Activated naive CD4-positive, alpha-beta T cell treated with Interleukin-2 at 50 U/mL for 16 hours (primary cell): ENCODE results near the gene DOCK1.

Source experiments
- DNase-seq: peaks from one replicate; pipeline ENCODE4 v3.0.0-alpha.2; 2020

The DOCK1 gene

GRCh38 chr10:126955934-126956711 lies 50.9 kb downstream of the DOCK1 start:
- DNase-seq, result no peak

DNA sequence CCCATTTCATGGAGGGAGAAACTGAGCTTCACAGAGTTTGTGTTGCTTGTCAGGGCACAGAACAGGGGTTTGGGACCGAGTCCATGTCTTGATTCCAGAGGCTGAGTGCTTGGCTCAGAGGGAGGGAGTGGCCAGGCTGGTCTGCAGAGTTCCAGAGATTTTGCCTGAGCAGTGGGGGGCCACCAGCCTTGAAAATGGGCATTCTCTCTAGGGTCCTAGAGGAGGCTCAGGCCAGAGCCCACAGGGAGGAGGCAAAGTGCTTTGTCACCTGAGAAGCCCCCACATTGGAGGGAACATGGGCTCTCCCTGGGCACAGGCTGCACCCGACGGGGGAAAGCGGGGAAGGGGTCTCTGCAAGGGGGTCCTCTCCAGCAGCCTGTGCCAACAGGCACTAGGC lies 51.5 kb downstream of the DOCK1 start:
- no peak for DNase-seq

GRCh38 chr10:126957111-126957510 lies 51.9 kb downstream of the DOCK1 start:
- no peak for DNase-seq

- no peak for DNase-seq
Observed at GRCh38 chr10:126959431-126959830, 54.2 kb downstream of the DOCK1 start.

DNA sequence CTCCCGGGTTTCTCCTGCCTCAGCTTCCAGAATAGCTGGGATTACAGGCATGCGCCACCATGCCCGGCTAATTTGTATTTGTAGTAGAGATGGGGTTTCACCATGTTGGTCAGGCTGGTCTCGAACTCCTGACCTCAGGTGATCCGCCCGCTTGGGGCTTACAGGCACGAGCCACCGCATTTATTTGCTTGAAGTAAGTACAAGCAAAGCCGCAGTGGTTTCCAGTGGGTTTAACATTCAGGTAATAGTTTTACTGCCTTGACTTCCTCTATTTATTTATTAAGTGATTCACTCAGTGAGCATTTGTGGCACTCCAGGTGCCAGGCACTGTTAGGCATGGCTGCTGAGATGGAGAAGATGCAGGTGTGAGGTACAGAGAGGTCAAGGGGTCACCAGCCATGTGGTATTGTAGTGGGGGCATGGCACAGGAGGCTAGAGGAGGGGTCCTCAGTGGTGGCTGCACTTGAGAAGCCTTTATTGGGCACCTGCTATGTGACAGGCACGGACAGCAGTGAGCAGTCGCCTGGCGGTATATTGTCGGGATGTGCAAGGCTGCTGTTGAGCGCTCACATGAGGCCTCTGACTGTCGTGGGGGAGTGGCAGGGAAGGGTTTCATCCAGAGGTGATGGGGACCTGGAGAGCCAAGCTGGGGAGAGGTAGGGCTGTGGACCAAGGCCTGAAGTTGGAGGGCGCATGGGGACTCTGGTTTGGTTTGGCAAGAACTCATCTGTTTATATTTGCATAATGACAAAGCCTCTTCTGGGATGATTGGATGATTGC lies 54.9 kb downstream of the DOCK1 start:
- no peak for DNase-seq

DNA sequence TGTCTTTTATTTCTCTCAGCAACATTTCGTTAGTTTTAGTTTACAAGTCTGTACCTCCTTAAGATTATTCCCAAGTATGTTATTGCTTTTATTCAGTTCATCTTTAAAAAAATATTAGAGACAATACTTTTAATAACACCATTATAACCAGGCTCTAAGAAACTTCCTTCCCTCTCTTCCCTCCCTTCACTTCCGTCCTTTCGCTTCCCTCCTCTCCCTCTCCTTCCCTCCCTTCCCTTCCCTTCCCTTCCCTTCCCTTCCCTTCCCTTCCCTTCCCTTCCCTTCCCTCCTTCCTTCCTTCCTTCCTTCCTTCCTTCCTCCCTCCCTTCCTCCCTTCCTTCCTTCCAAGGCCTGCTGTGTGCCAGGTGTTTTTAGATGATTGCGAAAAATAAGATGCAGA lies 58.1 kb downstream of the DOCK1 start:
- no peak for DNase-seq

DNA sequence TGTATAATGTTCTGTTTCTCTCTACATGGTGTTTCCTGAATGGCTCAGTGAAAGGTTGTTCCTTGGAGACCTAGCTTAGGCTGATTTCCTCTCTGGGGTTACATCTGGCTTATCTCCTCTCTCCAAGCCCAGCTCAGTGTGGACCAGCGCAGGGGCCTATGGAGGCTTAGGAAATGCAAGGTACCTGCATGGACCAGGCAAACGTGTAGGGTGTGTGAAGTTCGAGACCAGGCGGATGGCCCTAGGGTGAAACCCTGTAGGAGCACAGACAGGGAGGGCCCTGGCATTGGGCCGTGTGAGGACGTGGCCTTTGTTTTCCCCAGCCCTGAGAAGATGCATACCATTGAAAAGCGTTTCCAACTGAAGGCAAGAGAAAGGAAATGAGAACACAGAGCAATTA lies 59.0 kb downstream of the DOCK1 start:
- no peak for DNase-seq

DNA sequence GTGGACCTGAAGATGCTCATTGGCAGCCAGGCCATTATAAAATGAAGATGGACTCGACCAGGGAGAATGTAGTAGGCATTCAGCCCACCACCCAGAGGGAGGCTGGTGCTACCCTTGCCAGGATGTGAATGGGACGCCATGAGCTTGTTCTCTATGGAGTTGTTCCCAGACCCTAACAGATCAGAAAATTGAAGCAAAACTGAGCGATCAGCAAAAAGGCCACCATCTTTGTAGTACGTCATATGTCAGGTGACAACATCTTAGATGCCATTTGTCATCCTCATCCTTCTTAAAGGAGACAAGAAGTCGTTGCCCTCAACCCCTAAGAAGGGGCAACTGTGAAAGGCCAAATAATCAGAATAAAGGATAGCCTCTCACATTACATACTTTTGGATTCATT lies 61.7 kb downstream of the DOCK1 start:
- no peak for DNase-seq

DNA sequence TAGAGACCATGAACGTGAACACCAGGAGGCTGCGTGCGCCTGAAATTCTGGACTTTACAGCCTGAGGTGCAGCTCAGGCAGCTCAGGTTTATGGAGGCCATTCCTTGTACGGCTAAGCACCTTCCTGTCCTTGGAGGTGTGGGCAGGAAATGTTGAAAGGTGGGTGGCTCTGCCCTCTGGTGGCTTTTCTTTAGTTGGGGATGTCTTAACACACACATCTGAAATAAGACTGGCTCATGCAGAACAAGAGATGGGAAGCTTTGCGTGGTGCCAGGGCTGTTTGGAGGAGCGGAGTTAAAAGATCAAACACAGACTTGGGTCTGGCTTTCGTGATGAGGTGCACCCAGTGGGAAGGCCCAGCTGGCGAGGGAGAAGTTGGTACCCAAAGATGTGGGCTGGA lies 64.1 kb downstream of the DOCK1 start:
- no peak for DNase-seq

DNA sequence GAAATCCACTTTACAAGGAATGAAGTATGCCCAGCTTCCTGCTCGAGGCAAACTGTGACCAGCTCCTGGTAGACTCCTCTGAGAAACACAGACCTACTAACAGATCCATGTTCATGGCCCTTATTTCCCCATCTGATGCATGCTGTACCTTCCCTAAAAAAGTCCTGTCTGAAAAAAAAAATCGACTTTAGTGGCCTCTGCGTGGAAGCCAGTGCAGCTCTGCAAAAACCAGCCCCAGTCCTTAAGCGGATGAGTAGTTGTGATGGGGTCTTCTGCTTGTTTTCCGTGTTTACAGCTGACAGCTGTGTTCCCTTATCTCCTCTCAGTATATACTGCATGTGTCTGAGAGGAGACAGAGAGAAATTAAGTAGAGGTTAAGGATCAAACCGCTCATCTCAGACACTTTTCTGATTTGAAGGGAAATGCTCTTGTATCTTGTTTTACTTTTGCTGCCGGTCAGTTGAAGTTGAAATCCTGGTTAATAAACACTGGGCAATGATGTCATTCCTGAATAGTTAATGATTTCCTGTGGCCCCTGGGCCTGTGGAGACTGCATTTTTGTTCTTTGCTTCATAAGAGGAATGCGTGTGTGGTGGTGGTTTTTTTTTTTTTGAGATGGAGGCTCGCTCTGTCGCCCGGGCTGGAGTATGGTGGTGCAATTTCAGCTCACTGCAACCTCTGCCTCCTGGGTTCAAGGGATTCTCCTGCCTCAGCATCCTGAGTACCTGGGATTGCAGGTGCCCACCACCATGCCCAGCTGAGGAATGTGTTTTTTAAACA lies 67.6 kb downstream of the DOCK1 start:
- no peak for DNase-seq

DNA sequence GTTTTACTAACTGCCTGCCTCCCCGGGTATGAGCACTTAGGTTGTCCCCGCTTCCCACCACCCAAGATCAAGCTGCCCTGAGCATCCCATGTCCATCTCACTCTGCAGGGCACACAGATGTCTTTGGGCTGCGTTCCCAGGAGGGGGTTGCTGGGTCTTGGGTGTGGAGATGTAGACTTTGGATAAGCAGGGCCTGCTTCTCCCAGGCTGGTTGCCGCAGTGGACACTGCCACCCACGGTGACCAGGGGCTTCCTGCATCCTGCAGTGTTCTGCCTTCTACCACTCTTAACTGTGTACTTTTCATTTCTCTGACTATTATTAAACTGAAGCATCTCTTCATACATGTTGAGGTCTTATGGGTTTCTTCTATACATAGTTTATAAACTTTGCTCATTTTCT lies 70.0 kb downstream of the DOCK1 start:
- no peak for DNase-seq

GRCh38 chr10:126977216-126977615 lies 72.0 kb downstream of the DOCK1 start:
- no peak for DNase-seq

GRCh38 chr10:126979311-126979710 lies 74.1 kb downstream of the DOCK1 start:
- no peak for DNase-seq

DNA sequence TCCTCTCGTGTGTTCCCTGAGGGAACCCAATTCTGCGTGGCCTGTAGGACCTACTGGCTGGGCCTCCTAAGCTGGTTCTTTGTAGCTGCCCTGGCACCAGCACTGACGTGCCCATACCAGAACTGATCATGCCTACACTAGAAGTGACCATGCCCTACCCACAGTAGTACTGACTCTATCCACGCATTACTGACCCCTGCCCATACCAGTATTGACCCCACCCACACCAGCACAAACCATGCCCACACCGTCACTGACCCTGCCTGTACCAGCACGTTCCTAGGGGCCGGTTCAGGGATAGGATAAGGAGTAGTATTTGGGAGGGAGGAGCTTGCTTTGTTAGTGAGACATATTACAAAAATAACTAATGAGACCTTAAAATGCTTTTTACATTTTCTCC lies 88.0 kb downstream of the DOCK1 start:
- no peak for DNase-seq

- DNase-seq, result no peak
Observed at GRCh38 chr10:126997801-126998590, 92.8 kb downstream of the DOCK1 start.

DNA sequence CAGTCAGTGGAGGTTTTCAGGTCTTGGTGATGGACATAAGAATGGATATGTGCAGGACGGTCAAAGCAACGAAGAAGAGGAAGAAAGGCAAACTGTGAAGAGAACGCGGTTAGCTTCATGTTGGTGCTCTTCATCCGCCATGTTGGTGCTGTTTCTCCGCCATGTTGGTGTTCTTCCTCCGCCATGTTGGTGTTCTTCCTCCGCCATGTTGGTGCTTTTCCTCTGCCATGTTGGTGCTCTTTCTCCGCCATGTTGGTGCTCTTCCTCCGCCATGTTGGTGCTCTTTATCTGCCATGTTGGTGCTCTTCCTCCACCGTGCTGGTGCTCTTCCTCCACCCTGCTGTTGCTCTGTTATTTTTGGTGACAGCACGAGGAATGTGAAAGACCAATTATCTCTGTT lies 95.4 kb downstream of the DOCK1 start:
- no peak for DNase-seq

DNA sequence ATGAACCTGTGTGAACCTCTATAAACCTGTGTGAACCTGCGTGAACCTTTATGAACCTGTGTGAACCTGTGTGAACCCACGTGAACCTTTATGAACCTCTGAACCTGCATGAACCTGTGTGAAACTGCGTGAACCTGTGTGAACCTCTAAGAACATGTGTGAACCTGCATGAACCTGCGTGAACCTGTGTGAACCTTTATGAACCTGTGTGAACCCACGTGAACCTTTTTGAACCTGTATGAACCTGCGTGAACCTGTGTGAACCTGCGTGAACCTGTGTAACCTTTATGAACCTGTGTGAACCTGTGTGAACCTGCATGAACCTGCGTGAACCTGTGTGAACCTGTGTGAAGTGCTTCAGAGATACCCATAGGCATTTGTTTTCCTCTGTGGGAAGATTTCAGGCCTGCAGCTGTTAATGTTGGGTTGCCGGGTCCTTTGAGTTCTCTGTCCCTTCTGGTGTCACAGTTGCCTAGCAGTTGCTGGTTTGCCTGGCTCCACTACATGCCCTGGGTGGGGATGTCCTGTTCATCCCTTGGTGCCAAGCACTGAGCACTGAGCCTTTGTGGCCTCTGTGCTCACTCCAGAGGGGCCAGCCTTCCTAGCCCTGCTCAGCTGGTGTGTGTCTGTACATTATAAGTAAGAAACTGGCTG lies 97.9 kb downstream of the DOCK1 start:
- DNase-seq, result no peak

DNA sequence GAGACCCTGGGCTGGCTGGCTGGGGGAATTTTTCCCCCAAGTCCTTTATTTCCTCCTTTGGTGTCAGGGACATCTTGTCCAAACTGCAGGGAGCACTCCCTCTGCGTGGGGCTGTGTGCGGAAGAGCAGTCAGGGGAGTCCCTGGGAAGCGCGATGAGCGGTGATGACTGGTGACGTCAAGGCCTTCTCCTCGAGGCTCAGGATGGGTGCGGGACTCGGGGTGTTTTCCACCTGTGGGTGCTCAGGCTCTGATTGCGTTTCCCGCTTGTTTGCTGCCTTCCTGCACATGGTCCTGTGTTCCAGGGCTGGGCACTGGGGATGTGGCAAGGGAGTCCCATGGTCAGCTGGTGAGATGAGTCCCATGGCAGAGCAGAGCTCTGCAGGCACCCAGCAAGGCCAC lies 101.2 kb downstream of the DOCK1 start:
- no peak for DNase-seq

DNA sequence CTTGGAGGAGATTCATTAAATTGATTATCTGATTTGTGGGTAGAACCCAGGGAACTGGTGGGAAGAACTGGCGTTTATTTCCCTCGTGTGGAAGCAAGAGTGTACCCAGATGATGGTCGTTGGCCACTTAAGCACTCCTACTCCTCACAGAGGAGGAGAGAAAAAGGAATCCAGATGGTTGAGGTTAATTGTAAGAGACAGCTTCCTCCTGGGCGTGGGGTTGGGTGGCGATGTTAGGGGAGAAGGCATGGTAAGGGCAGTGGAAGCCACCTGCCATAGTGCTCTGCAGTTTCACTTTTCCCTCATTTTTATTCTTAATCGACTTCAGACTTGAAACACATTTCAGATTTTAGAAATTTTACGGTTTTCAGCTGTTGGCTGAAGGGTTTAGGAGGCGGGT lies 104.1 kb downstream of the DOCK1 start:
- DNase-seq, result no peak

- no peak for DNase-seq
Observed at GRCh38 chr10:127011174-127011573, 105.9 kb downstream of the DOCK1 start.

DNA sequence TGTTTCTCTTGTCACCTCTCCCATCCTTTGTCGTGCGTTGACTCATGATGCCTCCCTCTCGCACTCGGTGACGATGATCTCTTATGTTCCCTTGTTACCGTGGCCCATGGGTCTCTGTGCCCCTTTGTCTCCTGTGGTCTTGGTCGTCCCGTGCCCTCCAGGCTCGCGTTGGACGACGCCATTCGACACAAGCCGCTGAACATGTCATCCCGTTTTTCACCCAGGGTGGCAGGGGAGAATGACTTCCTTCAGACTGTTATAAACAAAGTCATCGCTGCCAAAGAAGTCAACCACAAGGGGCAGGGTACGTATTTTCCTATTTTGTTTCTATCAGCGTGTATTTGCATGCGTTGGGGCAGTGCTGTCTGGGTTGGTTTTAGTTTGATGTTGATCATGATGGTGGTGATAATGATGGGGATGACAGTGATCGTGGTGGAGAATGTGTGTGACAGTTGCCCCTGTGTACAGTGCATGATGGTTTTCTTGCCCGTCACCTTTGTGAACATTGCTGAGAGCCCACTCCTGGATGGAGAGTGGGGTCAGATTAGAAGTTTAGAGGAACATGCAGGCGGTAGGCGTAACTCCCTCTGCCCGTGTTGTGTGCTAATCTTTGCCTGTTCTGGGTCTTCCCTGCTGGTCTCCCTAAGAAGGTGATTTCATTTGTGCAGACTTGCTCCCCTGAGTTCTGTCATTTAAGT lies 107.0 kb downstream of the DOCK1 start:
- no peak for DNase-seq

DNA sequence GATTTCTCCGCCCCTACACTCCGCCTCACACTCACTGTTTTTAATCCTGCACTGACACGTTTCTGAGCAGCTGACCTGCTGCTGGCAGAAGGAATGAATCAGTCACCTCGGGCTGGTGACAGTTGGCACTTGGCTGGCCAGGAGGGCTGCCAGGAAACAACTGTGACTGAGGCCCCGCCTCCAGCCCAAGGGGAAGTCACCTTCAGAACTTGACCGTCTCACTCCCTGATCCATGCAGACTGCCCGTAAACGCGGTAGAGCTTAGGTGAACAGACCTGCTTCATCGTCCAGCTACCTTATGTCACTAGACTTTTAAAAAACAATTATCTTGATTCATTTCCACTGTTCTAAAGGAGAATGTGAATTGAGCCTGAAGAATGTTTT lies 107.5 kb downstream of the DOCK1 start:
- no peak for DNase-seq
